ENCODE results near the gene ZBTB44.

DNA sequence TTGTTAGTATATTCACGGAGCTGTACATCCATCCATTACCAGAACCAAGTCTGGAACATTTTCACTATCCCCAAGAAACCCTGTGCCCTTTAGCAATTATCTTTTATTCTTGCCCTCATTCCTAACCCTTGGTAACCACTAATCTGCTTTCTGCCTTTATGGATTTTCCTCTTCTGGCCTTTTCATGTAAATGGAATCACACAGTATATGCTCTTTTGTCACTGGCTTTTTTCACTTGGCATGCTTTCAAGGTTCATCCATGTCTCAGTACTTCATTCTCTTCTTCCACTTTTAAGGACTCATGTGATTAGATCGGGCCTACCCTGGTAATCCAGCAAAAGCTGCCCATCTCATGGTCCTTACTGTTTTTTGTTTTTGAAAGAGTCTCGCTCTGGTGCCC is 11.0 kb upstream of the ZBTB44 start:
- TF ChIP-seq EZH2 (IDR thresholded peaks at IDR 0.05) (no peak), POLR2AphosphoS5 (IDR thresholded peaks at IDR 0.05; ENCODE audit: borderline replicate concordance, low read depth, low read length) (no peak), FOXP2 (optimal IDR thresholded peaks at IDR 0.05; ENCODE audit: control extremely low read depth, extremely low read length, insufficient read depth) (no peak)
